ENCODE results near the gene KIAA0825. TPM values are rescaled to one million over a fixed set of nuclear protein-coding genes. Genes with fewer than 3 reads are reported as not detected.

Gene KIAA0825
- total and polyA plus RNA-seq, 8 donors = 5.1 to 6.9 (median 6.5) TPM

DNA sequence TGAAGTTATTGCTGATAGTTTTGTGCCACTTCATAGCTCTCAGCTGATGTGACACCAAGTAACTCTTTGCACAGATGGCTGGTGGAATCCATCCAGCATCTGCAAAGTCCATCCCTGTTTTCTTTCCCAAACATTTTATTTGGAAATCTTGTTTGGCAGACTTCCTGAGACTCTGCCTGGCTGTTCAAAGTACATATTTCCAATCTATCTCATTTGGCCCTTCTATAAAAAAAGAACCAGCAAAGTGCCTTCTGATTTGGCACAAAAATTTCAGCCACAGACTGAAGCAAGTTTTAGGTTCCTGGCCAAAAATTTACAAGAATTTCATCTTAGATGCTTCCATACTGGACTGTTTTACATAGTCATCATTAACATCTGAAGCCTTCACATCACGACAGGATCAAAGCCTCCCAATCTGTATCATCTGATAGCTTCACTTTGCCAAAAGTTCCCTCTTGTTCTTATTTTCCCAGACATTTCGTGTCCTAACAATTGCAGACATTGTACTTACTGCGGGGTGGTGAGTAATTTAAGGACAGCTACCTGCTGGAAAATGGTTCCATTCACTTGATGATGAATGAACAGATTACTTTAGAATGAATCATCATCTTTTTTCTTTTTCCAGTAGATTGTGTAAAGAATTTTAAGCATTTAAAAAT is 377.3 kb downstream of the KIAA0825 start:
- H3K36me3 ChIP-seq = no peaks in the 10 kb centered on the region
- intact Hi-C loops (cut with DNase I) = no loop called here
- peaks cover 0 to 6% of the 10 kb centered on the region in 2 donors for H3K9me3 ChIP-seq
- H3K27me3 ChIP-seq = no peaks in the 10 kb centered on the region
- peak in 2 of 4 donors; percentile 65 to 75 for DNase-seq
- ATAC-seq = peak; percentile 25
- H3K4me3 ChIP-seq = no peak overlapping the region
- H3K27ac ChIP-seq = no peak overlapping the region
- TF ChIP-seq, protein P1, sequence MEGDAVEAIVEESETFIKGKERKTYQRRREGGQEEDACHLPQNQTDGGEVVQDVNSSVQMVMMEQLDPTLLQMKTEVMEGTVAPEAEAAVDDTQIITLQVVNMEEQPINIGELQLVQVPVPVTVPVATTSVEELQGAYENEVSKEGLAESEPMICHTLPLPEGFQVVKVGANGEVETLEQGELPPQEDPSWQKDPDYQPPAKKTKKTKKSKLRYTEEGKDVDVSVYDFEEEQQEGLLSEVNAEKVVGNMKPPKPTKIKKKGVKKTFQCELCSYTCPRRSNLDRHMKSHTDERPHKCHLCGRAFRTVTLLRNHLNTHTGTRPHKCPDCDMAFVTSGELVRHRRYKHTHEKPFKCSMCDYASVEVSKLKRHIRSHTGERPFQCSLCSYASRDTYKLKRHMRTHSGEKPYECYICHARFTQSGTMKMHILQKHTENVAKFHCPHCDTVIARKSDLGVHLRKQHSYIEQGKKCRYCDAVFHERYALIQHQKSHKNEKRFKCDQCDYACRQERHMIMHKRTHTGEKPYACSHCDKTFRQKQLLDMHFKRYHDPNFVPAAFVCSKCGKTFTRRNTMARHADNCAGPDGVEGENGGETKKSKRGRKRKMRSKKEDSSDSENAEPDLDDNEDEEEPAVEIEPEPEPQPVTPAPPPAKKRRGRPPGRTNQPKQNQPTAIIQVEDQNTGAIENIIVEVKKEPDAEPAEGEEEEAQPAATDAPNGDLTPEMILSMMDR (IDR thresholded peaks at IDR 0.05) = no peak
- H3K4me1 ChIP-seq = peaks cover 0 to 3% of the 10 kb centered on the region in 2 donors

DNA sequence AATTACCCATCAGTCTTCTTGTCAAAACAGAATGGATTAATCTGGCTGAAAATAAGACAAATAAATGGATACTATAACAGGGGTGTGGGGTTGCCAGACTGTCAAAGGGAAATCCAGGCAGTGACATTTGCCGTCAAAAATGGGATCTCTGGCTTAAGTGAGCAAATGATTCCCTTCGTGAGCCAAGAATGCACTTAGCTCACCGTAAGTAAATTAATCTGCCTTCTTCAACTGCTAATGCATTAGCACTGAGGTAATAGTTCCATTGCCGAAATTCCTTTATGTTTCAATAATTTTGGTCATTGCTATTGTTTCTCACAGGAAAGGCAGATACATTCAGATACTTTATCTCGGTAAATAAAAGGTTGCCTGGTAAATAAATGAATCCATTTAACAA is 377.8 kb downstream of the KIAA0825 start:
- Histone ChIP-seq H3K27me3 (no peaks in the 10 kb centered on the region), H3K27ac (no peak overlapping the region), H3K4me1 (no peaks in the 10 kb centered on the region), H3K9me3 (peaks cover 0 to 10% of the 10 kb centered on the region in 2 donors), H3K36me3 (no peaks in the 10 kb centered on the region), H3K4me3 (no peak overlapping the region)
- peak; percentile 41 for ATAC-seq
- DNase-seq = peak in 1 of 4 donors; percentile 4
- TF ChIP-seq, protein P1 (IDR thresholded peaks at IDR 0.05) = no peak
- intact Hi-C loops (cut with DNase I) = no loop called here

DNA sequence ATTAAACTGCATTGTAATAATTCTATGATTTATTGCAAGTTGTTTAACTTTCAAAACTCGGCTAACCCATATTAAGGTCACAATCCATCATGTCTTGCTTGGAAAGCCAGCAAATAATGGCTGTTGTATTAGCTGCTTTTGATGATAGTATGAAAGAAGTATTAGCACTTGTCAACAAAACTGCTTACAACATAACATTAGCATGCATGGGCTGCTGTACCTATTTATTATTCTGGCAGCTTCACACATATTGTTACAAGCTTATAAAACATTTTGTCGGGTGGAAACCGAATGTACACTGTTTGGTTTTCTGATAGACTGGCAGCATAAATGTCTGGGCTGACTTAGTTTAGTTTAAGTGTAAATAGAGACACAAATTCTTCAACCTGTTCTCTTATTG is 378.3 kb downstream of the KIAA0825 start:
- H3K36me3 ChIP-seq = no peaks in the 10 kb centered on the region
- H3K4me3 ChIP-seq = no peak overlapping the region
- H3K27ac ChIP-seq = no peak overlapping the region
- intact Hi-C loops (cut with DNase I) = no loop called here
- TF ChIP-seq, protein P1 (IDR thresholded peaks at IDR 0.05) = no peak
- ATAC-seq = peak; percentile 19
- no peaks in the 10 kb centered on the region for H3K27me3 ChIP-seq
- DNase-seq = peak in 2 of 4 donors; percentile 16 to 29
- peaks cover 0 to 14% of the 10 kb centered on the region in 2 donors for H3K9me3 ChIP-seq
- H3K4me1 ChIP-seq = no peaks in the 10 kb centered on the region

DNA sequence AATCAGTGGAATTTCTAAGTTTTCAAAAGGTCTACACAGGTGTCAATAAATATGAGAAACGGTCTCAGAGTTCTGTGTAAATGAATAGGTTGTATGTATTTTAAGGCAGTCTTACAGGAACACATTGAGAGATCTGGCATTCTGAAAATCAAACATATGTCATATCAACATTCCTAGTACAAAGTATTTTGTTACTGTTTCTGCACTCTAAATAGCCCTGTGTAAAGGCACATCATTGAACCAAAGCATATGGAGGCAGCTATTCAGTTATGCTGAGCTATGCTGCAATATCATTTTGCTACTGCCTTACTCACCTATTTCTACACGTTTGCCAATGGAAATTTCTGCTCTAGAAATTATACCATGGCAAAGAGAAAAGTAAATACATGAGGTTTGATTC is 379.1 kb downstream of the KIAA0825 start:
- DNase-seq = no peak
- H3K36me3 ChIP-seq = no peaks in the 10 kb centered on the region
- no peak overlapping the region for H3K4me3 ChIP-seq
- peaks cover 0 to 23% of the 10 kb centered on the region in 2 donors for H3K9me3 ChIP-seq
- no peaks in the 10 kb centered on the region for H3K4me1 ChIP-seq
- H3K27me3 ChIP-seq = no peaks in the 10 kb centered on the region
- no peak for ATAC-seq
- TF ChIP-seq, protein P1 (IDR thresholded peaks at IDR 0.05) = no peak
- intact Hi-C loops (cut with DNase I) = no loop called here
- no peak overlapping the region for H3K27ac ChIP-seq

DNA sequence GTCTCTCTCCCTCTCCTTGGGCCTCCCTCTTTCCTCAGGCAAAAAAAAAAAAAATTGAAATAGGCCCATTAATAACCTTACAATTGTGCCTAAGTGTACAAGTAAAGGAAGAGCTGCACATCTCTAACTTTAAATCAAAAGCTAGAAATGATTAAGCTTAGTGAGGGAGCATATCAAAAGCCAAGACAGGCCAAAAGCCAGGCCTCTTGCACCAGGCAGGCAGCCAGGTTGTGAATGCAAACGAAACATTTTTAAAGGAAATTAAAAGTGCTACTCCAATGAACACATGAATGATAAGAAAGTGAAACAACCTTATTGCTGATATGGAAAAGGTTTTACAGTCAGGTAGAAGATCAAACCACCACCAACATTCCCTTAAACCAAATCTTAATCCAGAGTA is 383.4 kb downstream of the KIAA0825 start:
- Histone ChIP-seq H3K27ac (no peak overlapping the region), H3K9me3 (peaks cover 0 to 24% of the 10 kb centered on the region in 2 donors), H3K27me3 (no peaks in the 10 kb centered on the region), H3K36me3 (no peaks in the 10 kb centered on the region), H3K4me1 (no peaks in the 10 kb centered on the region), H3K4me3 (no peak overlapping the region)
- ATAC-seq = no peak
- intact Hi-C loops (cut with DNase I) = no loop called here
- no peak for DNase-seq
- TF ChIP-seq, protein P1 (IDR thresholded peaks at IDR 0.05) = no peak
